Testis (tissue), 3 donors: Measurements from ENCODE around the gene ARMC12. TPM values are rescaled to one million over a fixed set of nuclear protein-coding genes. Genes with fewer than 3 reads are reported as not detected.

Source experiments
- DNase-seq: peaks from one replicate; pipeline ENCODE4 v3.0.0-alpha.2; 2019
- H3K27ac ChIP-seq, 2 donors: fragments of 200-600 bp; sonication (generic); one replicate each; pipeline ENCODE4 v1.5.1; 2019
- H3K27me3 ChIP-seq: fragments of 200-600 bp; sonication (generic); one replicate; pipeline ENCODE4 v1.5.1; 2019
- H3K36me3 ChIP-seq: fragments of 200-600 bp; sonication (generic); one replicate; pipeline ENCODE4 v1.5.1; 2017; ENCODE audit warnings: low read depth; ENCODE audit errors: missing control alignments
- H3K4me1 ChIP-seq: fragments of 200-600 bp; sonication (generic); one replicate; pipeline ENCODE4 v1.5.1; 2019
- H3K4me3 ChIP-seq, 2 donors: fragments of 200-600 bp; sonication (generic); one replicate each; pipeline ENCODE4 v1.5.1; 2017 to 2019
- H3K9me3 ChIP-seq: fragments of 200-600 bp; sonication (generic); one replicate; pipeline ENCODE4 v1.5.1; 2017
- POLR2A ChIP-seq: fragments of 450-650 bp; IDR thresholded peaks from one replicate; pipeline ENCODE4 v1.6.1; 2017; ENCODE audit warnings: antibody characterized with exemption, mild to moderate bottlenecking, moderate library complexity
- WGBS, 2 donors: methylation state at CpG; one replicate each; pipeline ENCODE4 v1.1.5; 2018; 5-methylcytosine and 5-hydroxymethylcytosine counted together
- intact Hi-C: fragments of 100-400 bp; cut with DNase I; formaldehyde crosslinking; loops from one replicate; pipeline ENCODE4 v1.15.1; 2023; ENCODE audit warnings: low total_unique reads
- polyA plus RNA-seq: library from polyadenylated mRNA; stranded (reverse); fragments of 350-450 nt; fragmentation: Illumina TruSeq; extraction: RNeasy Lipid Tissue Mini Kit (QIAGEN cat#74804); gene quantifications from one replicate; pipeline ENCODE4 v1.2.3, GENCODE V29; 2014; ENCODE audit warnings: low read depth, low replicate concordance; ENCODE audit not compliant: insufficient read depth
- total RNA-seq, 2 donors: library from RNA; depleted of rRNA; stranded (reverse); fragments of >200 nt; gene quantifications; one replicate each; pipeline ENCODE4 v1.2.3, GENCODE V29; 2016
- TF ChIP-seq, protein P1 (sequence below), 3 experiments: fragments of 450-650 bp in 2 of 3; fragments of 200-600 bp in 1 of 3; sonication (generic) in 1 of 3; IDR thresholded peaks; one replicate each; pipeline ENCODE4 v1.5.1; 2016 to 2019; ENCODE audit warnings: antibody characterized with exemption in 3 of 3, mild to moderate bottlenecking in 2 of 3, moderate library complexity in 1 of 3

Gene ARMC12
- total and polyA plus RNA-seq, 3 donors from 2014 or later: 46.8 to 104 (median 84.9) TPM

DNA sequence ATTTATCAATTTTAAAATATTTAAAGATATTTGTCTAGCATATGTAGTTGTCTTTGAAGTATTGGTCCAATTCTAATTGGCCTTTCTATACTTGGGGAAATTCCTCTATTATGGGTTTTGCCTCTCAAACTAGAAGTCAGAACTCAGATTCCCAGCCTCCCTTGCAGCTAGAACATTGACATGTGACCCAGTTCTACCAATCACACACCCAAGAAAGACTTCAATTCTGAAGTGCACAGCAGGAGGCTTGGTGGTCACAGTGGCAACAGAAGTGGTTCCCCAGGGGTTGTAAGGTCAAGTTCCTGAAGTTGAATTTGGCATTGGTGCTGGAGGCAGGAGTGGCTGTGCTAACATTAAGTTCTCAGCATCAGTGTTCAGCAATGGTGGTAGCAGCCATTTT is 33.3 kb upstream of the ARMC12 start:
- DNase-seq: no peak
- Histone ChIP-seq H3K4me3 (no peak overlapping the region), H3K27ac (no peak overlapping the region), H3K4me1 (no peaks in the 10 kb centered on the region), H3K27me3 (no peaks in the 10 kb centered on the region), H3K36me3 (no peaks in the 10 kb centered on the region), H3K9me3 (no peaks in the 10 kb centered on the region)
- TF ChIP-seq POLR2A: no peak
- TF ChIP-seq, protein P1, sequence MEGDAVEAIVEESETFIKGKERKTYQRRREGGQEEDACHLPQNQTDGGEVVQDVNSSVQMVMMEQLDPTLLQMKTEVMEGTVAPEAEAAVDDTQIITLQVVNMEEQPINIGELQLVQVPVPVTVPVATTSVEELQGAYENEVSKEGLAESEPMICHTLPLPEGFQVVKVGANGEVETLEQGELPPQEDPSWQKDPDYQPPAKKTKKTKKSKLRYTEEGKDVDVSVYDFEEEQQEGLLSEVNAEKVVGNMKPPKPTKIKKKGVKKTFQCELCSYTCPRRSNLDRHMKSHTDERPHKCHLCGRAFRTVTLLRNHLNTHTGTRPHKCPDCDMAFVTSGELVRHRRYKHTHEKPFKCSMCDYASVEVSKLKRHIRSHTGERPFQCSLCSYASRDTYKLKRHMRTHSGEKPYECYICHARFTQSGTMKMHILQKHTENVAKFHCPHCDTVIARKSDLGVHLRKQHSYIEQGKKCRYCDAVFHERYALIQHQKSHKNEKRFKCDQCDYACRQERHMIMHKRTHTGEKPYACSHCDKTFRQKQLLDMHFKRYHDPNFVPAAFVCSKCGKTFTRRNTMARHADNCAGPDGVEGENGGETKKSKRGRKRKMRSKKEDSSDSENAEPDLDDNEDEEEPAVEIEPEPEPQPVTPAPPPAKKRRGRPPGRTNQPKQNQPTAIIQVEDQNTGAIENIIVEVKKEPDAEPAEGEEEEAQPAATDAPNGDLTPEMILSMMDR (IDR thresholded peaks at IDR 0.05): no peak
- intact Hi-C loops: no loop called here

DNA sequence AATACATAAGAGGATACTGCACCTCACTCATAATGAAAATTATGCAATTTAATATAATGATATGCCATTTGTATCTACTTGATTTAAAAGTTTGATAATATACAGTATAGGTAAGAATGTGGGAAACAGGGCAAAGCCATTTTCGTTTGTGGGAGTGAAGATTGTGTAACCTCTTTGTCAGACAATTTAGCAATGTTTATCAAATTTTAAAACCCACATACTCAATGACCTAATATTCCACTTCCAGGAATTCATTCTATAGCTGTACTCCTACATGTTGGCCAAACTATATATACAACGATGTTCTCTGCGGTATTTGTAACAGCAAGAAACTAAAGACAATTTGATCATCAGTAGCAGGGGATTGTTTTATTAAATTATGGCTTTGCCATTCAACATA is 30.4 kb upstream of the ARMC12 start:
- H3K4me1 ChIP-seq: no peaks in the 10 kb centered on the region
- no peaks in the 10 kb centered on the region for H3K9me3 ChIP-seq
- 66 to 73% methylated on average over 3 of the region's 3 CpGs for WGBS, 2 donors
- no peak for DNase-seq
- no peak overlapping the region for H3K27ac ChIP-seq
- no peaks in the 10 kb centered on the region for H3K27me3 ChIP-seq
- TF ChIP-seq, protein P1 (IDR thresholded peaks at IDR 0.05): no peak
- TF ChIP-seq POLR2A: no peak
- H3K4me3 ChIP-seq: no peak overlapping the region
- no peaks in the 10 kb centered on the region for H3K36me3 ChIP-seq
- intact Hi-C loops: no loop called here

DNA sequence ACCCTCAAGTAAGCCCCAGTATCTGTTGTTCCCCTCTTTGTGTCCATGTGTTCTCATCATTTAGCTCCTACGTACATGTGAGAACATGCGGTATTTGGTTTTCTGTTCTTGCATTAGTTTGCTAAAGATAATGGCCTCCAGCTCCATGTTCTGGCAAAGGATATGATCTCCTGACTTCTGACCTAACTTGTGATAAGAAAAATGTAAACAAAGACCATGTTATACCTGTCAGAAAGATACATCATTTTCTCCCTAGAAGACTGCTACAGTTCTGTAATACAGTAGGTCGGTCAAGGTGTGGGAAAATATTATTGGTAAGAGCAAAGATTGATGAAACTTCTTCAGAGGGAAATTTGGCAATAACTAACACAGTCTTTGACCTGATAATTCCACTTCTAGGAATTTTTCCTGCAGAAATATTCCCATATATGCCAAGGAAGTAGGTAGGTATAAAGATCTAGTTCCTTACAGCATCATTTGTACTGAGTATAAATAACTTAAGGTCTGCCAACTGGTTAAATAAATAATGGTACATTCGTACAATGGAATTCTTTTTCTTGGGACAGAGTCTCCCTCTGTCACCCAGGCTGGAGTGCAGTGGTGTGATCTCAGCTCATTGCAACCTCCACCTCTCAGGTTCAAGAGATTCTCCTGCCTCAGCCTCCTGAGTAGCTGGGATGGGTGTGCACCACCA is 29.0 kb upstream of the ARMC12 start:
- WGBS, 2 donors: 81 to 85% methylated on average over 4 of the region's 4 CpGs
- H3K4me1 ChIP-seq: peaks cover 3% of the 10 kb centered on the region
- no peaks in the 10 kb centered on the region for H3K36me3 ChIP-seq
- H3K9me3 ChIP-seq: no peaks in the 10 kb centered on the region
- no peak for DNase-seq
- H3K27me3 ChIP-seq: no peaks in the 10 kb centered on the region
- no peak overlapping the region for H3K27ac ChIP-seq
- TF ChIP-seq, protein P1 (IDR thresholded peaks at IDR 0.05): no peak
- no peak for TF ChIP-seq POLR2A
- no peak overlapping the region for H3K4me3 ChIP-seq
- intact Hi-C loops: no loop called here

DNA sequence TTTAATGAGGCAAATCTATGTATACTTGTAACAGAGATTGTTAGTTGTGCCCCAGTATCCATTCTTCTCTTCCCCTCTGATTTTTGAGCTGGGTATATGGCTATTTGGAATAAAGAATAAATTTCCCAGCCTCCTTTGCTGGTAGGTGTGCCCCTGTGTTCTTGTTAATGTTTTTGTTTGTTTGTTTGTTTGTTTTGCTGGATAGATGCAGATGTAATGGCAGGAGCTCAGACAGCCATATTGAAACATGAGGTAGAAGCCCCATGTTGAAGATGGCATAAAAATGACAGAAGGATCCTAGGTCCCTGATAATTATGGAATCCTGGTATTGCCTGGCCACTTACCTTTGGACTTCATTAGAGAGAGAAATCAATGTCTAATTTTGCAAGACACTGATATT is 28.2 kb upstream of the ARMC12 start:
- H3K4me3 ChIP-seq: no peak overlapping the region
- H3K9me3 ChIP-seq: no peaks in the 10 kb centered on the region
- TF ChIP-seq POLR2A: no peak
- TF ChIP-seq, protein P1 (IDR thresholded peaks at IDR 0.05): no peak
- no peaks in the 10 kb centered on the region for H3K36me3 ChIP-seq
- H3K27me3 ChIP-seq: no peaks in the 10 kb centered on the region
- DNase-seq: no peak
- intact Hi-C loops: no loop called here
- peaks cover 3% of the 10 kb centered on the region for H3K4me1 ChIP-seq
- no peak overlapping the region for H3K27ac ChIP-seq

DNA sequence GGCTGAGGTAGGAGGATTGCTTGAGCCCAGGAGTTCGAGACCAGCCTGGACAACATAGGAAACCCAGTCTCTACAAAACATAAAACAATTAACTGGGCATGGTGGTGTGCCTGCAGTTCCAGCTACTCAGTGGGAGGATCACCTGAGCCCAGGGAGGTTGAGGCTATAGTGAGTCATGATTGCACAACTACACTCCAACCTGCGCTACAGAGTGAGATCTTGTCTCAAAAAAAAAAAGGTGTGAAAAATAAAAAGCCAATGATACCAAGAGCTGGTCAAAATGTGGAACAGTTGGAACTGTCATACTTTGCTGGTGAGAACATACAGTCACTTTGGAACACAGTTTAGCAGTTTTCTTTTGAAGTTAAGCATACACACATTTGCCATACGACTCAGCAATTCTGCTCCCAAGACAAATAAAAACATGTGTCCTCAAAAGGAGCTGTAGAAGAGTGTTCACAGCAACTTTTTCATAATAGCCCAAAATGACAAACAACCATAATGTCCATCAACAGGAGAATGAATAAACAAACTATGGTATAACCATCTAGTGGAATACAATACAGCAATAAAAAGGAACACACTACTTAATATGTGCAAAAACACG is 26.5 kb upstream of the ARMC12 start:
- Histone ChIP-seq H3K27me3 (no peaks in the 10 kb centered on the region), H3K27ac (no peak overlapping the region), H3K4me3 (no peak overlapping the region), H3K9me3 (no peaks in the 10 kb centered on the region), H3K4me1 (peaks cover 3% of the 10 kb centered on the region), H3K36me3 (no peaks in the 10 kb centered on the region)
- 79 to 82% methylated on average over 4 of the region's 4 CpGs for WGBS, 2 donors
- intact Hi-C loops: no loop called here
- TF ChIP-seq POLR2A: no peak
- TF ChIP-seq, protein P1 (IDR thresholded peaks at IDR 0.05): no peak
- no peak for DNase-seq
